GM12891 (cell line): ENCODE results near the gene WDCP.

Experiments used
- POLR2A ChIP-seq: IDR thresholded peaks from 2 replicates; pipeline ENCODE4 v1.6.1; 2011; ENCODE audit warnings: low read depth, low read length, control low read depth
- POLR2AphosphoS5 ChIP-seq: IDR thresholded peaks from 2 replicates; pipeline ENCODE4 v1.6.1; 2011; ENCODE audit warnings: low read depth, low read length, control low read depth
- SPI1 ChIP-seq: IDR thresholded peaks from 2 replicates; pipeline ENCODE4 v1.6.1; 2011; ENCODE audit warnings: low read depth, low read length, control low read depth

GRCh38 chr2:24072259-24072658, 25.1 kb upstream of the WDCP start:
- no peak for TF ChIP-seq POLR2A
- TF ChIP-seq POLR2AphosphoS5, result no peak
- TF ChIP-seq SPI1, result no peak
